K562 (cell line): ENCODE measurements around the gene GOLT1A. TPM values are rescaled to one million over a fixed set of nuclear protein-coding genes. Genes with fewer than 3 reads are reported as not detected.

Source experiments
- ATAC-seq: fragments of 200-7000 bp; cut with Tn5 transposase; 3 replicates; pipeline ENCODE4 v1.9.1; 2020; ENCODE audit warnings: moderate library complexity
- BruUV-seq: library from RNA; stranded (reverse); fragments of 400-500 nt; replicated peaks from 2 replicates; lab custom pipeline; 2021; lab: Mats Ljungman, UMichigan
- CTCF ChIA-PET: fragments of 300-600 bp; formaldehyde crosslinking; extraction: SDS; loops from one replicate; lab custom pipeline; 2021; ENCODE audit warnings: low intra/inter-chr PET ratio; lab: Yijun Ruan, JAX
- POLR2A ChIA-PET: fragments of 300-600, 350-650 bp; sonication (Branson Sonifier 250); formaldehyde crosslinking; extraction: SDS; loops from one replicate; lab custom pipeline; 2021; ENCODE audit warnings: antibody characterized with exemption, inconsistent platforms; lab: Yijun Ruan, JAX
- DNase-seq, 4 experiments: peaks; one replicate each; pipeline versions ENCODE4 v3.0.0 to v3.0.0-alpha.2; 2011 to 2018; ENCODE audit warnings: low spot score in 3 of 4, mixed read lengths in 3 of 4; ENCODE audit errors: extremely low read depth in 1 of 4
- FAIRE-seq: peaks from 2 replicates; lab custom pipeline; 2011; peaks lifted over from hg19 to GRCh38; lab: Jason Lieb, UNC
- H2AFZ ChIP-seq: 2 replicates; pipeline ENCODE4 v1.6.0; 2011; ENCODE audit warnings: low read depth, low read length, control low read depth, inconsistent platforms
- H3K27ac ChIP-seq: fragments of 200-600 bp; 3 replicates; pipeline ENCODE4 v1.8.0; 2011; ENCODE audit warnings: low read depth, mild to moderate bottlenecking, control low read depth, inconsistent platforms, low read length, moderate library complexity, mixed read lengths; ENCODE audit errors: extremely low read depth
- H3K27me3 ChIP-seq, 2 experiments: fragments of 300-600 bp in 1 of 2; 2 replicates in 1 of 2; 3 replicates in 1 of 2; pipeline versions ENCODE4 v1.6.0 to v1.8.0; 2011; ENCODE audit warnings: inconsistent platforms in 2 of 2, low read length in 2 of 2, mild to moderate bottlenecking in 1 of 2, mixed read lengths in 1 of 2, moderate library complexity in 1 of 2; ENCODE audit not compliant: control insufficient read depth in 2 of 2, insufficient read depth in 2 of 2
- H3K36me3 ChIP-seq: fragments of 300-600 bp; 3 replicates; pipeline ENCODE4 v1.8.0; 2011; ENCODE audit warnings: mild to moderate bottlenecking, low read length, inconsistent platforms; ENCODE audit not compliant: control insufficient read depth, insufficient read depth
- H3K4me1 ChIP-seq, 2 experiments: fragments of 200-600 bp in 1 of 2; replicated peaks in 1 of 2; 2 replicates in 1 of 2; 3 replicates in 1 of 2; pipeline versions ENCODE4 v1.5.1 to v1.8.0; 2011; ENCODE audit warnings: inconsistent platforms in 2 of 2, low read length in 2 of 2, mild to moderate bottlenecking in 1 of 2, mixed read lengths in 1 of 2, moderate library complexity in 1 of 2; ENCODE audit not compliant: control insufficient read depth in 2 of 2, insufficient read depth in 2 of 2
- H3K4me2 ChIP-seq: 2 replicates; pipeline ENCODE4 v1.6.1; 2011; ENCODE audit warnings: low read length, control low read depth, inconsistent platforms, mixed read lengths; ENCODE audit not compliant: insufficient read depth
- H3K4me3 ChIP-seq: fragments of 200-600 bp; sonication (generic), shearing (Covaris generic); 2 replicates; pipeline ENCODE4 v1.5.1; 2016; ENCODE audit warnings: control low read depth, inconsistent platforms
- H3K79me2 ChIP-seq: fragments of 200-600 bp; 3 replicates; pipeline ENCODE4 v1.8.0; 2011; ENCODE audit warnings: low read length, inconsistent platforms; ENCODE audit not compliant: control insufficient read depth, insufficient read depth
- H3K9ac ChIP-seq, 2 experiments: 2 replicates each; pipeline versions ENCODE4 v1.6.0 to v1.6.1; 2011; ENCODE audit warnings: low read depth in 2 of 2, low read length in 2 of 2, control low read depth in 1 of 2, inconsistent platforms in 1 of 2, mild to moderate bottlenecking in 1 of 2, mixed read lengths in 1 of 2; ENCODE audit not compliant: insufficient read depth in 1 of 2
- H3K9me1 ChIP-seq: one replicate; pipeline ENCODE4 v1.6.0; 2011; ENCODE audit warnings: inconsistent platforms, mild to moderate bottlenecking, low read length, moderate library complexity; ENCODE audit not compliant: control insufficient read depth, insufficient read depth
- H3K9me3 ChIP-seq: replicated peaks from 2 replicates; pipeline ENCODE4 v1.5.1; 2011; ENCODE audit warnings: low read depth, low read length, inconsistent platforms; ENCODE audit not compliant: control insufficient read depth, insufficient read depth
- H4K20me1 ChIP-seq: replicated peaks from 2 replicates; pipeline ENCODE4 v1.6.1; 2011; ENCODE audit warnings: low read length, inconsistent platforms, mixed read lengths; ENCODE audit not compliant: control insufficient read depth, insufficient read depth
- BMI1 ChIP-seq: fragments of 150-350 bp; IDR thresholded peaks from 2 replicates; pipeline ENCODE4 v1.6.1; 2014; ENCODE audit warnings: low read length
- COPS2 ChIP-seq: fragments of 450-650 bp; conservative IDR thresholded peaks from 2 replicates; pipeline ENCODE4 v1.6.1; 2016; ENCODE audit warnings: mild to moderate bottlenecking, moderate library complexity
- EHMT2 ChIP-seq: fragments of 450-650 bp; IDR thresholded peaks from 2 replicates; pipeline ENCODE4 v1.6.1; 2018; ENCODE audit warnings: antibody characterized with exemption
- EWSR1 ChIP-seq: fragments of 450-650 bp; IDR thresholded peaks from 2 replicates; pipeline ENCODE4 v1.6.1; 2018; ENCODE audit warnings: borderline replicate concordance, mild to moderate bottlenecking, low read depth, moderate library complexity; ENCODE audit not compliant: partially characterized antibody
- LEF1 ChIP-seq: fragments of 450-650 bp; IDR thresholded peaks from 2 replicates; pipeline ENCODE4 v1.6.1; 2016; ENCODE audit warnings: mild to moderate bottlenecking
- MEF2A ChIP-seq: IDR thresholded peaks from 2 replicates; pipeline ENCODE4 v1.6.1; 2011; ENCODE audit warnings: low read depth, mild to moderate bottlenecking, low read length, moderate library complexity; ENCODE audit not compliant: control insufficient read depth
- NRF1 ChIP-seq, 2 experiments: fragments of 450-650 bp; IDR thresholded peaks in 1 of 2; conservative IDR thresholded peaks in 1 of 2; 2 replicates each; pipeline ENCODE4 v1.6.1; 2014; ENCODE audit warnings: mild to moderate bottlenecking in 2 of 2
- STAG1 ChIP-seq: sonication (generic); formaldehyde crosslinking; IDR thresholded peaks from 2 replicates; pipeline ENCODE4 v1.5.0; 2020; ENCODE audit warnings: missing genetic modification reagents, borderline replicate concordance
- TCF7 ChIP-seq: sonication (generic); IDR thresholded peaks from 2 replicates; pipeline ENCODE4 v1.6.1; 2016; ENCODE audit warnings: antibody characterized with exemption, borderline replicate concordance
- ZNF384 ChIP-seq: IDR thresholded peaks from 2 replicates; pipeline ENCODE4 v1.6.1; 2012; ENCODE audit warnings: low read depth, low read length, improper control_type of control experiment
- ZNF586 ChIP-seq: fragments of 450-650 bp; formaldehyde crosslinking; conservative IDR thresholded peaks from 2 replicates; pipeline ENCODE4 v1.4.0; 2020; ENCODE audit warnings: mild to moderate bottlenecking, moderate library complexity
- WGBS: fragments of 100-300 bp; shearing (Covaris generic); methylation state at CpG from one replicate; pipeline ENCODE4 v1.1.6; 2016; ENCODE audit warnings: low coverage, mixed read lengths; ENCODE audit not compliant: insufficient coverage; ENCODE audit errors: missing lambda C conversion rate; 5-methylcytosine and 5-hydroxymethylcytosine counted together
- in situ Hi-C: fragments of 300-500 bp; cut with MboI; formaldehyde crosslinking; loops from 4 replicates; pipeline ENCODE4 v1.15.0; 2018; ENCODE audit warnings: inconsistent platforms, mixed read lengths
- intact Hi-C: fragments of 100-400 bp; cut with micrococcal nuclease; formaldehyde crosslinking; loops from 2 replicates; pipeline ENCODE4 v1.14.2; 2022
- polyA plus RNA-seq, 8 experiments: library from polyadenylated mRNA; depleted of rRNA in 4 of 8; stranded (reverse) in 5 of 8; unstranded in 3 of 8; fragments of >200 nt; fragmentation: Nextera tagmentation in 2 of 8; fragmentation: Illumina TruSeq in 1 of 8; extraction: Ambion mirVana in 2 of 8; extraction: Trizol in 1 of 8; gene quantifications; 2 replicates each; pipeline versions ENCODE4 v1.2.1 to v1.2.3, GENCODE V29; 2011 to 2014; ENCODE audit warnings: inconsistent platforms in 1 of 8, missing spikeins in 1 of 8
- total RNA-seq, 7 experiments: library from RNA; depleted of rRNA in 6 of 7; stranded (reverse); fragments of >200 nt in 6 of 7; fragmentation: Illumina TruSeq in 2 of 7; extraction: Trizol in 2 of 7; gene quantifications; 2 replicates each; pipeline versions ENCODE4 v1.2.1 to v1.2.3, GENCODE V29; 2011 to 2021; ENCODE audit warnings: low replicate concordance in 1 of 7
- TF ChIP-seq, protein P1 (sequence below), 2 experiments: fragments of 450-650 bp; IDR thresholded peaks; 2 replicates each; pipeline ENCODE4 v1.6.1; 2016
- TF ChIP-seq, protein P2 (sequence below), 3 experiments: fragments of 200-800 bp in 1 of 3; fragments of 250-450 bp in 1 of 3; fragments of 450-650 bp in 1 of 3; sonication (Bioruptor Pico) in 1 of 3; sonication (Bioruptor generic) in 1 of 3; formaldehyde crosslinking in 1 of 3; IDR thresholded peaks; 2 replicates each; pipeline versions ENCODE4 v1.6.1 to v1.8.0; 2016 to 2022; ENCODE audit warnings: mild to moderate bottlenecking in 2 of 3, missing genetic modification characterization in 2 of 3, missing compliant biosample characterization in 1 of 3, moderate library complexity in 1 of 3
- TF ChIP-seq, protein P3 (sequence below): fragments of 450-650 bp; IDR thresholded peaks from 2 replicates; pipeline ENCODE4 v1.6.1; 2017; ENCODE audit warnings: antibody characterized with exemption
- TF ChIP-seq, protein P4 (sequence below): sonication (generic); formaldehyde crosslinking; IDR thresholded peaks from 2 replicates; pipeline ENCODE4 v1.8.0; 2023; ENCODE audit warnings: mild to moderate bottlenecking, missing genetic modification reagents

GOLT1A gene
- total and polyA plus RNA-seq, 9 of the 15 experiments (the other 6 are each of a cell fraction or from before 2014, with no cell fraction given): not detected

DNA sequence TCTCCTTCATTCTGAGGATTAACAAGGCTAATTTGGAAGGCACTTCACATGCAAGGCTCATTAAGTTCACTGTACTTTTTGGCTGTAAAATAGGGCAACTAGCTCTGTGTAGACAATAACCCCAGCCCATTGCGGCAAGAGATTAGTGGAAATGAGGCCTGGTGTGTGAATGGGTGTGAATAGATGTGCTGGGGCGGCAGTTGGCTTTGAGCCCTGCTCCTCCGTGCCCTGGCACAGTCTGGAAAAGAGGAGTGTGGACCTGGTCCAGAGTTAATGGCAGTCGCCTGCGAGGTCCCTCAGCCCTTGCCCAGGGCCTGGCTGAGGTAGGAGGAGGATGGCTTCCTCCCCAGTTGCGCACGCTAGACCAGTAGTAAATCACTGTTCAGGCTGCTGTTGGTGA, 22.3 kb downstream of the GOLT1A start:
- WGBS: 6% methylated on average over 7 of the region's 7 CpGs
- H3K9ac ChIP-seq: no peak overlapping the region
- H3K27me3 ChIP-seq: peaks cover 41 to 73% of the 10 kb centered on the region in 2 experiments
- no peak overlapping the region for H3K4me2 ChIP-seq
- H3K4me1 ChIP-seq: peaks cover 4 to 5% of the 10 kb centered on the region in 2 experiments; a peak in 3 of 5 replicates
- 0 out of 2 replicates have a peak, but pooled peaks cover 4% of the 10 kb centered on the region for H4K20me1 ChIP-seq
- ChIA-PET CTCF (no interaction called here), POLR2A (interaction anchor here (0.7 to 1.4 kb wide), 2 partner anchors 36 to 57 kb away, joined by 3 to 6 read pairs; no protein-coding TSS in a partner anchor)
- BruUV-seq: no TSS peak
- H3K36me3 ChIP-seq: no peaks in the 10 kb centered on the region
- H3K9me3 ChIP-seq: no peaks in the 10 kb centered on the region; the same call in 1 of the 2 replicates
- no peak overlapping the region for H2AFZ ChIP-seq
- H3K79me2 ChIP-seq: no peaks in the 10 kb centered on the region
- H3K27ac ChIP-seq: no peak overlapping the region
- no peak for DNase-seq
- H3K4me3 ChIP-seq: no peak overlapping the region
- no peak for ATAC-seq
- FAIRE-seq: no peak
- intact Hi-C loops: no loop called here
- in situ Hi-C loops: no loop called here
- H3K9me1 ChIP-seq: no peaks in the 10 kb centered on the region
- no peak for TF ChIP-seq ZNF384
- no peak for TF ChIP-seq ZNF586 (CRISPR knock-in tag)
- no peak for TF ChIP-seq BMI1
- TF ChIP-seq, protein P1, sequence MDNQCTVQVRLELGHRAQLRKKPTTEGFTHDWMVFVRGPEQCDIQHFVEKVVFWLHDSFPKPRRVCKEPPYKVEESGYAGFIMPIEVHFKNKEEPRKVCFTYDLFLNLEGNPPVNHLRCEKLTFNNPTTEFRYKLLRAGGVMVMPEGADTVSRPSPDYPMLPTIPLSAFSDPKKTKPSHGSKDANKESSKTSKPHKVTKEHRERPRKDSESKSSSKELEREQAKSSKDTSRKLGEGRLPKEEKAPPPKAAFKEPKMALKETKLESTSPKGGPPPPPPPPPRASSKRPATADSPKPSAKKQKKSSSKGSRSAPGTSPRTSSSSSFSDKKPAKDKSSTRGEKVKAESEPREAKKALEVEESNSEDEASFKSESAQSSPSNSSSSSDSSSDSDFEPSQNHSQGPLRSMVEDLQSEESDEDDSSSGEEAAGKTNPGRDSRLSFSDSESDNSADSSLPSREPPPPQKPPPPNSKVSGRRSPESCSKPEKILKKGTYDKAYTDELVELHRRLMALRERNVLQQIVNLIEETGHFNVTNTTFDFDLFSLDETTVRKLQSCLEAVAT (IDR thresholded peaks at IDR 0.05): no peak
- no peak for TF ChIP-seq EWSR1
- TF ChIP-seq, protein P2, sequence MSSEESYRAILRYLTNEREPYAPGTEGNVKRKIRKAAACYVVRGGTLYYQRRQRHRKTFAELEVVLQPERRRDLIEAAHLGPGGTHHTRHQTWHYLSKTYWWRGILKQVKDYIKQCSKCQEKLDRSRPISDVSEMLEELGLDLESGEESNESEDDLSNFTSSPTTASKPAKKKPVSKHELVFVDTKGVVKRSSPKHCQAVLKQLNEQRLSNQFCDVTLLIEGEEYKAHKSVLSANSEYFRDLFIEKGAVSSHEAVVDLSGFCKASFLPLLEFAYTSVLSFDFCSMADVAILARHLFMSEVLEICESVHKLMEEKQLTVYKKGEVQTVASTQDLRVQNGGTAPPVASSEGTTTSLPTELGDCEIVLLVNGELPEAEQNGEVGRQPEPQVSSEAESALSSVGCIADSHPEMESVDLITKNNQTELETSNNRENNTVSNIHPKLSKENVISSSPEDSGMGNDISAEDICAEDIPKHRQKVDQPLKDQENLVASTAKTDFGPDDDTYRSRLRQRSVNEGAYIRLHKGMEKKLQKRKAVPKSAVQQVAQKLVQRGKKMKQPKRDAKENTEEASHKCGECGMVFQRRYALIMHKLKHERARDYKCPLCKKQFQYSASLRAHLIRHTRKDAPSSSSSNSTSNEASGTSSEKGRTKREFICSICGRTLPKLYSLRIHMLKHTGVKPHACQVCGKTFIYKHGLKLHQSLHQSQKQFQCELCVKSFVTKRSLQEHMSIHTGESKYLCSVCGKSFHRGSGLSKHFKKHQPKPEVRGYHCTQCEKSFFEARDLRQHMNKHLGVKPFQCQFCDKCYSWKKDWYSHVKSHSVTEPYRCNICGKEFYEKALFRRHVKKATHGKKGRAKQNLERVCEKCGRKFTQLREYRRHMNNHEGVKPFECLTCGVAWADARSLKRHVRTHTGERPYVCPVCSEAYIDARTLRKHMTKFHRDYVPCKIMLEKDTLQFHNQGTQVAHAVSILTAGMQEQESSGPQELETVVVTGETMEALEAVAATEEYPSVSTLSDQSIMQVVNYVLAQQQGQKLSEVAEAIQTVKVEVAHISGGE (CRISPR knock-in tag; IDR thresholded peaks at IDR 0.05): no peak
- TF ChIP-seq, protein P3, sequence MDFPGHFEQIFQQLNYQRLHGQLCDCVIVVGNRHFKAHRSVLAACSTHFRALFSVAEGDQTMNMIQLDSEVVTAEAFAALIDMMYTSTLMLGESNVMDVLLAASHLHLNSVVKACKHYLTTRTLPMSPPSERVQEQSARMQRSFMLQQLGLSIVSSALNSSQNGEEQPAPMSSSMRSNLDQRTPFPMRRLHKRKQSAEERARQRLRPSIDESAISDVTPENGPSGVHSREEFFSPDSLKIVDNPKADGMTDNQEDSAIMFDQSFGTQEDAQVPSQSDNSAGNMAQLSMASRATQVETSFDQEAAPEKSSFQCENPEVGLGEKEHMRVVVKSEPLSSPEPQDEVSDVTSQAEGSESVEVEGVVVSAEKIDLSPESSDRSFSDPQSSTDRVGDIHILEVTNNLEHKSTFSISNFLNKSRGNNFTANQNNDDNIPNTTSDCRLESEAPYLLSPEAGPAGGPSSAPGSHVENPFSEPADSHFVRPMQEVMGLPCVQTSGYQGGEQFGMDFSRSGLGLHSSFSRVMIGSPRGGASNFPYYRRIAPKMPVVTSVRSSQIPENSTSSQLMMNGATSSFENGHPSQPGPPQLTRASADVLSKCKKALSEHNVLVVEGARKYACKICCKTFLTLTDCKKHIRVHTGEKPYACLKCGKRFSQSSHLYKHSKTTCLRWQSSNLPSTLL: no peak
- no peak for TF ChIP-seq LEF1
- TF ChIP-seq, protein P4, sequence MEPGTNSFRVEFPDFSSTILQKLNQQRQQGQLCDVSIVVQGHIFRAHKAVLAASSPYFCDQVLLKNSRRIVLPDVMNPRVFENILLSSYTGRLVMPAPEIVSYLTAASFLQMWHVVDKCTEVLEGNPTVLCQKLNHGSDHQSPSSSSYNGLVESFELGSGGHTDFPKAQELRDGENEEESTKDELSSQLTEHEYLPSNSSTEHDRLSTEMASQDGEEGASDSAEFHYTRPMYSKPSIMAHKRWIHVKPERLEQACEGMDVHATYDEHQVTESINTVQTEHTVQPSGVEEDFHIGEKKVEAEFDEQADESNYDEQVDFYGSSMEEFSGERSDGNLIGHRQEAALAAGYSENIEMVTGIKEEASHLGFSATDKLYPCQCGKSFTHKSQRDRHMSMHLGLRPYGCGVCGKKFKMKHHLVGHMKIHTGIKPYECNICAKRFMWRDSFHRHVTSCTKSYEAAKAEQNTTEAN (CRISPR knock-in tag): no peak
- no peak for TF ChIP-seq MEF2A
- no peak for TF ChIP-seq NRF1 (conservative IDR thresholded peaks at IDR 0.05 in 1 of 2, IDR thresholded peaks at IDR 0.05 in 1 of 2)
- no peak for TF ChIP-seq EHMT2
- TF ChIP-seq COPS2: no peak
- TF ChIP-seq TCF7: no peak
- TF ChIP-seq STAG1 (CRISPR knock-in tag): no peak
